NT2/D1 (cell line): ENCODE results near the gene KCTD5.

Source experiments
- SUZ12 ChIP-seq: IDR thresholded peaks from 2 replicates; pipeline ENCODE4 v1.6.1; 2011; ENCODE audit not compliant: insufficient read length, insufficient read depth; ENCODE audit errors: extremely low read depth
- ZNF274 ChIP-seq: IDR thresholded peaks from 2 replicates; pipeline ENCODE4 v1.6.1; 2011; ENCODE audit warnings: mild to moderate bottlenecking, low read depth, low read length

DNA sequence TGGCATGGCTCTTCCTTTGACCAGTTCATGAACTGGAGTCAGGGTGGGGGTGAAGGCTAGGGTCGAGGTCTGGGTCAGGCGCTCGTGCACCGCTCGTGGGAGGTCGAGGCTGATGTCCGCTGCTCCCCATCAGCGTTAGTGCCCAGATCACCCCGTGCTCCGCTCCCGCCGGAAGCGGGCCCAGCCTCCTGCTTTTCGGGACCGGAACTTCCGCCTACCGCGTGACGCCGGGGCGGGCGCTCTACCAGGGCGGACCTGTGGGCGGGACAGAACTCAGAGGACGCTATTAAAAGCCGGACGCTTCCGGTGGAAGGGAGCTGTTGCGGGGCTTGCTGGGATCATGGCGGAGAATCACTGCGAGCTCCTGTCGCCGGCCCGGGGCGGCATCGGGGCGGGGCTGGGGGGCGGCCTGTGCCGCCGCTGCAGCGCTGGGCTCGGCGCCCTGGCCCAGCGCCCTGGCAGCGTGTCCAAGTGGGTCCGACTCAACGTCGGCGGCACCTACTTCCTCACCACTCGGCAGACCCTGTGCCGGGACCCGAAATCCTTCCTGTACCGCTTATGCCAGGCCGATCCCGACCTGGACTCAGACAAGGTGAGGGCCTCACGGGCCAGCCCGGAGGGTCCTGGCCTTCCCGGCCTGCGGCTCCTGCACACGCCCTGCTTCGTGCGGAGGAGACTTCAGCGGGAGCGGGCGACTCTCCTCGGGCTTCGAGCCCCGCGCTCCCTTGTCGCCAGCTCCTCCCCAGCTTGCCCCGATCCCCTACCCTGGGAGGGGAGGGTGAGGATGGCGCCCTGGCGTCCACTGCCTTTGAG lies at the start of gene KCTD5:
- TF ChIP-seq SUZ12 = no peak
- TF ChIP-seq ZNF274 = no peak
